ENCODE data around the gene PEX10. TPM values are rescaled to one million over a fixed set of nuclear protein-coding genes. Genes with fewer than 3 reads are reported as not detected.

The PEX10 gene
- total and polyA plus RNA-seq, 2 of the 8 experiments (the other 6 are each of a cell fraction or from before 2014, with no cell fraction given): 24.3 to 26.9 TPM

GRCh38 chr1:2378956-2379732 lies 33.2 kb downstream of the PEX10 start (continued):
- TF ChIP-seq GTF2F1 (IDR thresholded peaks at IDR 0.05; ENCODE audit: borderline replicate concordance, low read depth, low read length) (no peak), SIRT6 (IDR thresholded peaks at IDR 0.05; ENCODE audit: low read length) (no peak), CEBPB (IDR thresholded peaks at IDR 0.05; ENCODE audit: low read depth, low read length) (no peak)

All from H1 (cell line).